ENCODE measurements around the gene ZBTB44. TPM values are rescaled to one million over a fixed set of nuclear protein-coding genes. Genes with fewer than 3 reads are reported as not detected.

ZBTB44 gene
- total RNA-seq, 4 donors from 2014 or later = 23.1 to 76.7 (median 33.0) TPM

- intact Hi-C loops (cut with DNase I) = no loop called here
- DNase-seq = no peak
- Histone ChIP-seq H3K27ac (no peak overlapping the region), H3K4me1 (no peaks in the 10 kb centered on the region), H3K9me3 (no peaks in the 10 kb centered on the region), H3K4me3 (no peak overlapping the region), H3K27me3 (no peaks in the 10 kb centered on the region), H3K36me3 (peaks cover 0 to 14% (median 0%) of the 10 kb centered on the region in 3 donors)
- WGBS, 2 donors = 82 to 100% methylated on average over 4 of the region's 4 CpGs
- TF ChIP-seq, protein P1, sequence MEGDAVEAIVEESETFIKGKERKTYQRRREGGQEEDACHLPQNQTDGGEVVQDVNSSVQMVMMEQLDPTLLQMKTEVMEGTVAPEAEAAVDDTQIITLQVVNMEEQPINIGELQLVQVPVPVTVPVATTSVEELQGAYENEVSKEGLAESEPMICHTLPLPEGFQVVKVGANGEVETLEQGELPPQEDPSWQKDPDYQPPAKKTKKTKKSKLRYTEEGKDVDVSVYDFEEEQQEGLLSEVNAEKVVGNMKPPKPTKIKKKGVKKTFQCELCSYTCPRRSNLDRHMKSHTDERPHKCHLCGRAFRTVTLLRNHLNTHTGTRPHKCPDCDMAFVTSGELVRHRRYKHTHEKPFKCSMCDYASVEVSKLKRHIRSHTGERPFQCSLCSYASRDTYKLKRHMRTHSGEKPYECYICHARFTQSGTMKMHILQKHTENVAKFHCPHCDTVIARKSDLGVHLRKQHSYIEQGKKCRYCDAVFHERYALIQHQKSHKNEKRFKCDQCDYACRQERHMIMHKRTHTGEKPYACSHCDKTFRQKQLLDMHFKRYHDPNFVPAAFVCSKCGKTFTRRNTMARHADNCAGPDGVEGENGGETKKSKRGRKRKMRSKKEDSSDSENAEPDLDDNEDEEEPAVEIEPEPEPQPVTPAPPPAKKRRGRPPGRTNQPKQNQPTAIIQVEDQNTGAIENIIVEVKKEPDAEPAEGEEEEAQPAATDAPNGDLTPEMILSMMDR (IDR thresholded peaks at IDR 0.05) = no peak
- TF ChIP-seq POLR2A (IDR thresholded peaks at IDR 0.05) = no peak
Observed at GRCh38 chr11:130227373-130227772, 87.3 kb downstream of the ZBTB44 start.

- WGBS, 2 donors = 72 to 73% methylated on average over 11 to 12 of the region's 12 CpGs
- no peak for DNase-seq
Observed at GRCh38 chr11:130223291-130223971, 91.3 kb downstream of the ZBTB44 start.

GRCh38 chr11:130220311-130221035 is 94.2 kb downstream of the ZBTB44 start:
- H3K27me3 ChIP-seq = no peaks in the 10 kb centered on the region
- no peaks in the 10 kb centered on the region for H3K36me3 ChIP-seq
- no peak overlapping the region for H3K4me3 ChIP-seq
- no peak for TF ChIP-seq POLR2A (IDR thresholded peaks at IDR 0.05)
- TF ChIP-seq, protein P1 (IDR thresholded peaks at IDR 0.05) = no peak
- H3K27ac ChIP-seq = no peak overlapping the region
- H3K4me1 ChIP-seq = peaks cover 0 to 8% (median 0%) of the 10 kb centered on the region in 3 donors
- intact Hi-C loops (cut with DNase I) = no loop called here
- no peaks in the 10 kb centered on the region for H3K9me3 ChIP-seq
- DNase-seq = no peak
- 73 to 86% methylated on average over 6 to 13 of the region's 19 CpGs for WGBS, 2 donors

More at GRCh38 chr11:130223291-130223971, 91.3 kb downstream of the ZBTB44 start:
- Histone ChIP-seq H3K27ac (no peak overlapping the region), H3K27me3 (no peaks in the 10 kb centered on the region), H3K4me1 (no peaks in the 10 kb centered on the region), H3K36me3 (no peaks in the 10 kb centered on the region), H3K4me3 (no peak overlapping the region), H3K9me3 (no peaks in the 10 kb centered on the region)
- TF ChIP-seq, protein P1 (IDR thresholded peaks at IDR 0.05) = no peak
- no peak for TF ChIP-seq POLR2A (IDR thresholded peaks at IDR 0.05)
- intact Hi-C loops (cut with DNase I) = no loop called here

- H3K27me3 ChIP-seq = no peaks in the 10 kb centered on the region
- H3K9me3 ChIP-seq = no peaks in the 10 kb centered on the region
- no peak for DNase-seq
- H3K4me3 ChIP-seq = no peak overlapping the region
- H3K36me3 ChIP-seq = peaks cover 0 to 7% (median 0%) of the 10 kb centered on the region in 3 donors
- WGBS, 2 donors = 88 to 94% methylated on average over 7 to 8 of the region's 8 CpGs
- TF ChIP-seq, protein P1 (IDR thresholded peaks at IDR 0.05) = no peak
- no peak for TF ChIP-seq POLR2A (IDR thresholded peaks at IDR 0.05)
- intact Hi-C loops (cut with DNase I) = loop anchor here (5.0 kb wide), 1 partner anchor 208 kb away; the partner anchor contains the start of gene ADAMTS8
- peaks cover 0 to 8% (median 0%) of the 10 kb centered on the region in 3 donors for H3K4me1 ChIP-seq
- no peak overlapping the region for H3K27ac ChIP-seq
Observed at GRCh38 chr11:130219148-130219547, 95.6 kb downstream of the ZBTB44 start.

GRCh38 chr11:130218501-130219070 is 96.1 kb downstream of the ZBTB44 start:
- DNase-seq = no peak
- Histone ChIP-seq H3K4me3 (no peak overlapping the region), H3K4me1 (peaks cover 0 to 8% (median 0%) of the 10 kb centered on the region in 3 donors), H3K36me3 (peaks cover 0 to 9% (median 0%) of the 10 kb centered on the region in 3 donors), H3K9me3 (no peaks in the 10 kb centered on the region), H3K27me3 (no peaks in the 10 kb centered on the region), H3K27ac (no peak overlapping the region)
- intact Hi-C loops (cut with DNase I) = loop anchor here (5.0 kb wide), 1 partner anchor 209 kb away; the partner anchor contains the start of gene ADAMTS8
- WGBS, 2 donors = 73 to 84% methylated on average over 3 to 8 of the region's 14 CpGs
- no peak for TF ChIP-seq POLR2A (IDR thresholded peaks at IDR 0.05)
- TF ChIP-seq, protein P1 (IDR thresholded peaks at IDR 0.05) = no peak

Data from esophagus squamous epithelium (tissue), 5 donors.